Kidney (tissue), 14 donors: ENCODE results near the gene MLLT1. TPM values are rescaled to one million over a fixed set of nuclear protein-coding genes. Genes with fewer than 3 reads are reported as not detected.
A peak's percentile ranks its signal among the peaks of the same experiment; 100 is the strongest.

ENCODE experiments used
- DNase-seq, 5 donors: peaks; one replicate each; pipeline ENCODE4 v3.0.0-alpha.2; 2013 to 2020
- FAIRE-seq: peaks from 2 replicates; lab custom pipeline; 2012; peaks lifted over from hg19 to GRCh38; lab: Jason Lieb, UNC
- H3K27ac ChIP-seq, 2 donors: one replicate each; pipeline ENCODE4 v1.7.0; 2013; ENCODE audit warnings: low read depth in 2 of 2, low read length in 2 of 2, inconsistent platforms in 1 of 2
- H3K27me3 ChIP-seq: one replicate; pipeline ENCODE4 v1.7.1; 2013; ENCODE audit warnings: low read length, inconsistent platforms; ENCODE audit not compliant: control insufficient read depth, insufficient read depth
- H3K36me3 ChIP-seq, 3 donors: one replicate each; pipeline versions ENCODE4 v1.7.0 to v1.7.1; 2013; ENCODE audit warnings: low read length in 3 of 3, control low read depth in 1 of 3, inconsistent platforms in 1 of 3; ENCODE audit not compliant: insufficient read depth in 3 of 3, control insufficient read depth in 2 of 3
- H3K4me1 ChIP-seq, 3 donors: one replicate each; pipeline versions ENCODE4 v1.7.0 to v1.7.1; 2013; ENCODE audit warnings: low read length in 3 of 3, inconsistent platforms in 1 of 3, low read depth in 1 of 3; ENCODE audit not compliant: control insufficient read depth in 2 of 3, insufficient read depth in 2 of 3
- H3K4me3 ChIP-seq, 3 donors: one replicate each; pipeline versions ENCODE4 v1.7.0 to v1.8.1; 2013; ENCODE audit warnings: low read length in 3 of 3, control low read depth in 1 of 3, inconsistent platforms in 1 of 3
- H3K9ac ChIP-seq, 3 donors: one replicate each; pipeline versions ENCODE4 v1.7.0 to v1.7.1; 2013; ENCODE audit warnings: low read length in 3 of 3, control low read depth in 1 of 3, inconsistent platforms in 1 of 3
- H3K9me3 ChIP-seq, 3 donors: one replicate each; pipeline versions ENCODE4 v1.7.0 to v1.7.1; 2013; ENCODE audit warnings: low read length in 3 of 3, control low read depth in 1 of 3, inconsistent platforms in 1 of 3; ENCODE audit not compliant: control insufficient read depth in 2 of 3, insufficient read depth in 1 of 3
- CTCF ChIP-seq: IDR thresholded peaks from 3 replicates; pipeline ENCODE4 v1.5.1; 2012; ENCODE audit warnings: mild to moderate bottlenecking, moderate library complexity, borderline replicate concordance; ENCODE audit not compliant: insufficient read depth; ENCODE audit errors: extremely low read depth
- intact Hi-C: fragments of 100-400 bp; cut with DNase I; formaldehyde crosslinking; loops from one replicate; pipeline ENCODE4 v1.11.1; 2022
- polyA plus RNA-seq: library from polyadenylated mRNA; stranded (reverse); fragments of 350-450 nt; fragmentation: Illumina TruSeq; extraction: RNeasy Lipid Tissue Mini Kit (QIAGEN cat#74804); gene quantifications from one replicate; pipeline ENCODE4 v1.2.3, GENCODE V29; 2014; ENCODE audit warnings: low read depth, low replicate concordance; ENCODE audit not compliant: insufficient read depth
- total RNA-seq: library from RNA; stranded (reverse); fragmentation: NEBNext Ultra II Directional; extraction: Animal tissue kit (Norgen Biotek cat#: 25700); gene quantifications from one replicate; pipeline ENCODE4 v1.2.1, GENCODE V29; 2021
- donor health status: control.
- donor health status: control.
- donor health status: control.
- donor health status: control.
- donor health status: control.
- donor health status: DM: yes; HTN: yes; CAD: no.
- donor health status: Normal renal cell carcinoma (clear cell type).

MLLT1 gene
- total and polyA plus RNA-seq, 2 donors from 2014 or later = 32.0 to 53.2 TPM

GRCh38 chr19:6227156-6227935 lies 52.4 kb downstream of the MLLT1 start:
- H3K27ac ChIP-seq = no peak overlapping the region
- no peak for TF ChIP-seq CTCF
- DNase-seq (peak in 2 of 5 donors; percentile 51 to 66), FAIRE-seq (no peak)
- H3K36me3 ChIP-seq = peaks cover 4 to 11% (median 4%) of the 10 kb centered on the region in 3 donors
- no peaks in the 10 kb centered on the region for H3K9me3 ChIP-seq
- intact Hi-C loops = no loop called here
- H3K9ac ChIP-seq = no peak overlapping the region
- H3K4me1 ChIP-seq = peaks cover 7 to 19% (median 8%) of the 10 kb centered on the region in 3 donors
- H3K27me3 ChIP-seq = no peaks in the 10 kb centered on the region
- no peak overlapping the region for H3K4me3 ChIP-seq

- H3K27me3 ChIP-seq = no peaks in the 10 kb centered on the region
- no peak overlapping the region for H3K9ac ChIP-seq
- intact Hi-C loops = no loop called here
- peaks cover 7 to 22% (median 8%) of the 10 kb centered on the region in 3 donors for H3K4me1 ChIP-seq
- H3K4me3 ChIP-seq = no peak overlapping the region
- H3K27ac ChIP-seq = no peak overlapping the region
- H3K9me3 ChIP-seq = no peaks in the 10 kb centered on the region
- DNase-seq (peak; percentile 45 to 83 (median 74)), FAIRE-seq (no peak)
- TF ChIP-seq CTCF = no peak
- H3K36me3 ChIP-seq = peaks cover 4 to 15% (median 4%) of the 10 kb centered on the region in 3 donors
These were observed 53.2 kb downstream of the MLLT1 start for GRCh38 chr19:6226444-6227155.

GRCh38 chr19:6226012-6226411 lies 53.8 kb downstream of the MLLT1 start:
- Histone ChIP-seq H3K9me3 (no peaks in the 10 kb centered on the region), H3K27me3 (no peaks in the 10 kb centered on the region), H3K4me3 (no peak overlapping the region), H3K27ac (no peak overlapping the region), H3K9ac (no peak overlapping the region), H3K4me1 (peaks cover 7 to 22% (median 8%) of the 10 kb centered on the region in 3 donors), H3K36me3 (peaks cover 4 to 21% (median 4%) of the 10 kb centered on the region in 3 donors)
- FAIRE-seq (no peak), DNase-seq (no peak)
- intact Hi-C loops = no loop called here
- TF ChIP-seq CTCF = no peak
